DMS153 treated with DMSO at 0.1 percent for 48 hours (cell line): ENCODE data around the gene CTSA.

Experiments used
- DNase-seq: peaks from one replicate; lab custom pipeline; 2025; ENCODE audit not compliant: unreplicated experiment; lab: John Stamatoyannopoulos, UW

Gene CTSA

GRCh38 chr20:45937765-45938164 lies 46.6 kb downstream of the CTSA start:
- DNase-seq: no peak

DNA sequence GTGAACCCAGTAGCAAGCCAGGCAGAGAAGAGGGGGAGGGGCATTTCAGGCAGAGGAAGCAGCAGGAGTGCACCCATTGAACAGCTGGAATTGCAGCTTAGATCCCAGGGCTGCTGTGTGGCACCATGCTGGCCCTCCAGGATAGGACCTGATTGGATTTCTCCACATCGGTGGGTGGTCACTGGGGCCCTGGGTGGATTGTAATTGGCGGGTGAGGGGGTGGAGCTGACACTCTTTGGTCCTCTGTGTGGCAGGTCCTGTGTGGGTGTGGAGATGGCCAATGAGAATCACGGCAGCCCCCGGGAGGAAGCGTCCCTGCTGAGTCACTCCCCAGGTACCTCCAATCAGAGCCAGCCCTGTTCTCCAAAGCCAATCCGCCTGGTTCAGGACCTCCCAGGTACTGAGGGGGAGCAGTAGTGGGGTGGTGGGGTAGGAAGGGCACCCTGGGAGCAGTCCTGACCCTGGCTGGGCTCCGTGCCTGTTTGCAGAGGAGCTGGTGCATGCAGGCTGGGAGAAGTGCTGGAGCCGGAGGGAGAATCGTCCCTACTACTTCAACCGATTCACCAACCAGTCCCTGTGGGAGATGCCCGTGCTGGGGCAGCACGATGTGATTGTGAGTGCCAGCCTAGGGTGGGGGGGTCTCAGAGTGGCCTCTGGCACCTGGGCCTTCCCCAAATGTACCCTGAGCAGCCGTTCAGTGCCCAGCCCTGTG lies 47.7 kb downstream of the CTSA start:
- no peak for DNase-seq

GRCh38 chr20:45940053-45940452 lies 48.9 kb downstream of the CTSA start:
- DNase-seq: no peak

DNA sequence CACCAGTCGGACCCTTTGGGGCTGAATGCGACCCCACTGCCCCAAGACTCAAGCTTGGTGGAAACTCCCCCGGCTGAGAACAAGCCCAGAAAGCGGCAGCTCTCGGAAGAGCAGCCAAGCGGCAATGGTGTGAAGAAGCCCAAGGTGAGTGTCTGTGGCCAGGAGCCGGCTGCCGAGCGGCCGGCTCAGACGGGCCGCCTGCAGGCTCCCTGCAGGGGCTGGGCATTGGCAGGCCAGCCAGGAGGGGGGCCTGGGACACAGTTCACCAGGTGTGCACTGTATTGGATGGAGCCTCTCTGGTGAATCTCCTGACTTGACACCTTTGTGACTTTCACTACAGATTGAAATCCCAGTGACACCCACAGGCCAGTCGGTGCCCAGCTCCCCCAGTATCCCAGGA lies 49.3 kb downstream of the CTSA start:
- no peak for DNase-seq

DNA sequence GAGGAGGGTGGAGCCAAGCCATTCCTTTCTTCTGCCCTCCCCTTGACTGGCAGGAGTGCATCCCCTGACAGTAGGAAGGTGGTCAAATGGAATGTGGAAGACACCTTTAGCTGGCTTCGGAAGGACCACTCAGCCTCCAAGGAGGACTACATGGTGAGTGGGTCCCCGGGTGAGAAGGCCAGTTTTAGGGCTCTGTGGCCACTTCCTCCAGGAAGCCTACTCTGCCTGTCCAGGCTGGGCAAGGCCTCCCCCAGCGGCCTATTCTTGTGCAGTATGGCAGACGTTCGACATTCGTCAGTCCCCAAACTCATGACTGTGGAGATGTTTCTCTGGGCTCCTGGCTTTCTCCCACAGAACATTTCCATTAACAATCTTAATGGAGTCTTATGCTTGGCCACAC lies 52.5 kb downstream of the CTSA start:
- DNase-seq: no peak

GRCh38 chr20:45944151-45944964 lies 53.2 kb downstream of the CTSA start:
- no peak for DNase-seq

- DNase-seq: no peak
Observed at GRCh38 chr20:45944965-45945677, 54.0 kb downstream of the CTSA start.

DNA sequence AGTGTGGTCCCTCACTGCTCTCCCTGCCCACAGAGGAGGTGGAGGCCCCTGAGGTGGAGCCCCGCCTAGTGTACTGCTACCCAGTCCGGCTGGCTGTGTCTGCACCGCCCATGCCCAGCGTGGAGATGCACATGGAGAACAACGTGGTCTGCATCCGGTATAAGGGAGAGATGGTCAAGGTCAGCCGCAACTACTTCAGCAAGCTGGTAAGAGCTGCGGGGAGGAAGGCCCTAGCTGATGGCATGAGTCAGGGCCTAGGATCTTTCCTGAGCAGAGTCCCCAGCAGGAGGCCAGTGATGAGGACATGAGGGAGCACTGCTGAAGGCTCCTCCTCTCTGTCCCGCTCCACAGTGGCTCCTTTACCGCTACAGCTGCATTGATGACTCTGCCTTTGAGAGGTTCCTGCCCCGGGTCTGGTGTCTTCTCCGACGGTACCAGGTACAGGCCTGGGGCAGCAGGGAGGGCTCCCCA lies 54.6 kb downstream of the CTSA start:
- DNase-seq: no peak

DNA sequence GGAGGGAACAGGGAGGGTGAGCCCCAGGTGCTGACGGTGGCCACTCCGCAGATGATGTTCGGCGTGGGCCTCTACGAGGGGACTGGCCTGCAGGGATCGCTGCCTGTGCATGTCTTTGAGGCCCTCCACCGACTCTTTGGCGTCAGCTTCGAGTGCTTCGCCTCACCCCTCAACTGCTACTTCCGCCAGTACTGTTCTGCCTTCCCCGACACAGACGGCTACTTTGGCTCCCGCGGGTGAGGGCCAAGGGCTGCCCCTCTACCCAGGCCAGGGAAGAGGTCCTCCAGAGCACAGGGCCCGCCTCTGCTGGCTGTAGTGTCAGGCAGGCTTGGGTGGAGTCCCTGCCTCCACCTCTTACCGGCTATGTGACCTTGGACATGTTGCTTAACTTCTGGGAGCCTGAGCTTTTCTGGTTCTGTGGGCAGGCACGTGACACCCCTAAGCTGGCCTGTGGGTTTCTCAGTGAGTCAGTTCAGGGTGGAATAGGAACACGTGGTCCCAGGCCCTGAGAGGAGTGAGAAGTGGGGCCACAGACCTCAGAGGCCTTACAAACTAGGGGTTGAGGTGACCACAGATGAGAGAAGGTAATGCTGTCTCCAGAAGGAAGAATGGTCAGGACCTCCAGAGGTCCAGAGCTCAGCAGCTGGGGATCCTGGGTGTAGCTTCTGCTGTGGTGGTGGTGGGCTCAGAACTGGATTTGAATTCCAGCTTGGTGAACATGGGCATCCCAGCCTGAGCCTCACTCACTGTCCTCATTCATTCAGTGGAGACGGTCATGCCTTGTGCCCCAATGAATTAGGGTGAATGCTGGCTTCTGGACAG lies 55.2 kb downstream of the CTSA start:
- no peak for DNase-seq

DNA sequence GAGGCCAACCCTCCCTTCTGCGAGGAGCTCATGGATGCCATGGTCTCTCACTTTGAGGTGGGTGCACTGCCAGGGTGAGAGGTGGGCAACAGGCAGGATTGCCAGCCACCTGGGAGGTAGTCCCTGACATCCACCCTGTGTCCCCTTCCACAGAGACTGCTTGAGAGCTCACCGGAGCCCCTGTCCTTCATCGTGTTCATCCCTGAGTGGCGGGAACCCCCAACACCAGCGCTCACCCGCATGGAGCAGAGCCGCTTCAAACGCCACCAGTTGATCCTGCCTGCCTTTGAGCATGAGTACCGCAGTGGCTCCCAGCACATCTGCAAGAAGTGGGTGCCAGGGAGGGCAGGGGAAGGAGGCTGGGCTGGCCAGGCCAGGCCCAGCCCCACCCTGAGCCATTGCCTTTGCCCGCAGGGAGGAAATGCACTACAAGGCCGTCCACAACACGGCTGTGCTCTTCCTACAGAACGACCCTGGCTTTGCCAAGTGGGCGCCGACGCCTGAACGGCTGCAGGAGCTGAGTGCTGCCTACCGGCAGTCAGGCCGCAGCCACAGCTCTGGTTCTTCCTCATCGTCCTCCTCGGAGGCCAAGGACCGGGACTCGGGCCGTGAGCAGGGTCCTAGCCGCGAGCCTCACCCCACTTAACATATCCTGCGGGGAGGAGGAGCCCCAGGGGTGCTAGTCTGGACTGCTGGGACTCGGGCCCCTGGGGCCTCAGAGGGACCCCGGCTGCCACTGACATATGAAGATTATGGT lies 56.2 kb downstream of the CTSA start:
- no peak for DNase-seq

DNA sequence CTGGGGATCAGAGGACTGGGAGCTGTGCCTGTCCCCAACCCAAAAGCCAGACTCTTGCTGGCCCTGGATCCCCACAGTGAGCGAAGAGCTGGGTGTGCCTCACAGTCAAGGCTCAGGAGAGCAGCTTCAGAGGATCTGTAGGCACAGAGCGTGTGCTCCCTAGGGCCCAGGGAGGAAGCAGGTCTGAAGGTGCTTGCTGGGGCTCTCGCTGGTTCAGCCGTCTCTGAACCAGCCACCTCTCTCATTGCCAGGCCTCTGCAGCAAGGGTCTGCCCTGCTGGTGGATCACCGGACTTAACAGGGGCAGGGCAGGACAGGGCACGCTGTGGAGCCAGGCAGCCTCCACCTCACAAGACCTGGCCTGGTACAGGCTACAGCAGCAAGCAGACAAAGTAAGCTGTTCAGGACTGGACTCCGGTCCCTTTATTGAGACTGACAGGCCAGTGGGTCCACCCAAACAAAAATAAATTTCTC lies 57.2 kb downstream of the CTSA start:
- no peak for DNase-seq
